SK-N-SH treated with all-trans-retinoic acid at 6 μM for 48 hours (cell line): ENCODE data around the gene SHC4.

Source experiments
- GLIS3 ChIP-seq: fragments of 250-450 bp; sonication (Bioruptor Pico); IDR thresholded peaks from 2 replicates; pipeline ENCODE4 v1.5.0; 2020; ENCODE audit warnings: mild to moderate bottlenecking, moderate library complexity
- PATZ1 ChIP-seq: fragments of 250-450 bp; sonication (Bioruptor Pico); IDR thresholded peaks from 2 replicates; pipeline ENCODE4 v1.8.0; 2020; ENCODE audit warnings: mild to moderate bottlenecking, moderate library complexity, borderline replicate concordance
- RARB ChIP-seq: fragments of 250-450 bp; sonication (Bioruptor Pico); IDR thresholded peaks from 2 replicates; pipeline ENCODE4 v1.8.0; 2021; ENCODE audit warnings: mild to moderate bottlenecking, moderate library complexity
- TSHZ2 ChIP-seq: fragments of 250-450 bp; sonication (Bioruptor Pico); IDR thresholded peaks from 2 replicates; pipeline ENCODE4 v1.5.0; 2020; ENCODE audit warnings: mild to moderate bottlenecking, moderate library complexity
- ZFP3 ChIP-seq: fragments of 250-450 bp; sonication (Bioruptor Pico); IDR thresholded peaks from 2 replicates; pipeline ENCODE4 v1.5.0; 2020; ENCODE audit warnings: mild to moderate bottlenecking, moderate library complexity
- ZFP30 ChIP-seq: fragments of 450-650 bp; formaldehyde crosslinking; IDR thresholded peaks from 2 replicates; pipeline ENCODE4 v1.5.0; 2022; ENCODE audit warnings: mild to moderate bottlenecking, moderate library complexity

DNA sequence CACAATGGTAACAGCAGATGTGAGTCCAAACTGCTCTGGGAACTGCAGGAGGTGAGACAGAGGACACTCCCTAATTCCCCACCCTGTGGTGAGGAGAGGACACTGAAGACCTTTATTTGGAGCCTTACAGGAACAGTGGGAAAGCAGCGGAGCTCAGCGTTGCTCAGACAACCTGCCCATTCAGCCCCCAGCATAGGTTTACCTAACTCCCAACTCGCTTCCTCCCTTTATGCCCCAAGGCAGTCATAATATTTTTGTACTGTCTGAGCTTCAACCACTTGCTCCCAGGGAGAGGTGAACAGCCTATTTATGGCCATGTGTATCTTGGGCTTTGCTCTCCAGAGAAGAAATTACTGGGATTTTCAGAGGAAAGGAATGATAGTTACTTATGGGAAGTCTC lies 34.1 kb downstream of the SHC4 start:
- TF ChIP-seq PATZ1 (CRISPR knock-in tag): no peak
- no peak for TF ChIP-seq ZFP30 (CRISPR knock-in tag)
- TF ChIP-seq TSHZ2 (CRISPR knock-in tag): no peak
- TF ChIP-seq GLIS3 (CRISPR knock-in tag): no peak
- TF ChIP-seq RARB (CRISPR knock-in tag): no peak
- TF ChIP-seq ZFP3 (CRISPR knock-in tag): no peak
